HCT116 (cell line): Measurements from ENCODE around the gene OR11H7. TPM values are rescaled to one million over a fixed set of nuclear protein-coding genes. Genes with fewer than 3 reads are reported as not detected.

Experiments used
- ATAC-seq: fragments of 200-7000 bp; cut with Tn5 transposase; 2 replicates; pipeline ENCODE4 v1.9.1; 2020; ENCODE audit warnings: mild to moderate bottlenecking, moderate library complexity
- BruUV-seq: library from RNA; stranded (reverse); fragments of 400-500 nt; replicated peaks from 2 replicates; lab custom pipeline; 2021; lab: Mats Ljungman, UMichigan
- CTCF ChIA-PET: fragments of 300-600 bp; sonication (Branson Sonifier 250); formaldehyde crosslinking; loops from one replicate; lab custom pipeline; 2021; ENCODE audit warnings: antibody characterized with exemption; lab: Charles Lee
- POLR2A ChIA-PET: fragments of 300-600, 350-600 bp; sonication (Branson Sonifier 250); formaldehyde crosslinking; loops from one replicate; lab custom pipeline; 2021; ENCODE audit warnings: antibody characterized with exemption; lab: Charles Lee
- RAD21 ChIA-PET, 2 experiments: fragments of 300-600 bp; sonication (Branson Sonifier 250); formaldehyde crosslinking; loops; one replicate each; lab custom pipeline; 2023; ENCODE audit warnings: low total read pairs in 2 of 2; ENCODE audit not compliant: uncharacterized antibody in 2 of 2, unreplicated experiment in 2 of 2, low non-redundant PET in 1 of 2; lab: Charles Lee
- DNase-seq: peaks from one replicate; pipeline ENCODE4 v3.0.0-alpha.2; 2010; ENCODE audit warnings: low read depth, low spot score
- H2AFZ ChIP-seq: fragments of 200-600 bp; shearing (Covaris generic), sonication (generic); 2 replicates; pipeline ENCODE4 v1.6.1; 2017; ENCODE audit warnings: low read depth, mixed run types, mixed read lengths, antibody characterized with exemption, low read length; ENCODE audit not compliant: poor library complexity, severe bottlenecking
- H3K27ac ChIP-seq: 2 replicates; pipeline ENCODE4 v1.5.1; 2012; ENCODE audit warnings: low read depth, low read length
- H3K27me3 ChIP-seq: fragments of 200-600 bp; sonication (generic); 2 replicates; pipeline ENCODE4 v1.6.1; 2016; ENCODE audit warnings: mixed run types, low read length, mixed read lengths; ENCODE audit not compliant: insufficient read depth
- H3K36me3 ChIP-seq, 2 experiments: fragments of 200-500 bp in 1 of 2; fragments of 200-600 bp in 1 of 2; sonication (Bioruptor generic) in 1 of 2; sonication (generic) in 1 of 2; 2 replicates each; pipeline versions ENCODE4 v1.5.1 to v1.6.1; 2014 to 2016; ENCODE audit warnings: low read length in 2 of 2, inconsistent platforms in 1 of 2, mixed read lengths in 1 of 2, mixed run types in 1 of 2; ENCODE audit not compliant: insufficient read depth in 2 of 2, control insufficient read depth in 1 of 2
- H3K4me1 ChIP-seq, 2 experiments: fragments of 200-600 bp in 1 of 2; sonication (generic) in 1 of 2; 2 replicates each; pipeline versions ENCODE4 v1.5.1 to v1.6.1; 2012 to 2017; ENCODE audit warnings: low read length in 2 of 2, inconsistent platforms in 1 of 2, mild to moderate bottlenecking in 1 of 2, mixed read lengths in 1 of 2, mixed run types in 1 of 2, moderate library complexity in 1 of 2; ENCODE audit not compliant: insufficient read depth in 2 of 2, control insufficient read depth in 1 of 2
- H3K4me2 ChIP-seq: fragments of 200-600 bp; sonication (generic); 2 replicates; pipeline ENCODE4 v1.6.1; 2017; ENCODE audit warnings: mixed run types, low read length, mixed read lengths
- H3K4me3 ChIP-seq, 2 experiments: fragments of 200-600 bp in 1 of 2; sonication (generic) in 1 of 2; replicated peaks in 1 of 2; 2 replicates each; pipeline ENCODE4 v1.5.1; 2011 to 2016; ENCODE audit warnings: low read length in 2 of 2, control low read depth in 1 of 2, low read depth in 1 of 2, mild to moderate bottlenecking in 1 of 2, mixed read lengths in 1 of 2, mixed run types in 1 of 2
- H3K79me2 ChIP-seq: fragments of 200-600 bp; sonication (generic); 2 replicates; pipeline ENCODE4 v1.6.1; 2017; ENCODE audit warnings: mild to moderate bottlenecking, mixed run types, low read length, moderate library complexity, mixed read lengths; ENCODE audit not compliant: insufficient read depth
- H3K9ac ChIP-seq: fragments of 200-600 bp; sonication (generic); 2 replicates; pipeline ENCODE4 v1.6.1; 2016; ENCODE audit warnings: low read length, mixed read lengths
- H3K9me2 ChIP-seq: fragments of 200-600 bp; sonication (generic), shearing (Covaris generic); 2 replicates; pipeline ENCODE4 v1.6.1; 2017; ENCODE audit warnings: mixed run types, mild to moderate bottlenecking, moderate library complexity; ENCODE audit not compliant: insufficient read depth
- H3K9me3 ChIP-seq, 2 experiments: fragments of 200-500 bp in 1 of 2; fragments of 200-600 bp in 1 of 2; sonication (Bioruptor generic) in 1 of 2; sonication (generic) in 1 of 2; 2 replicates each; pipeline ENCODE4 v1.6.1; 2014 to 2017; ENCODE audit warnings: low read length in 2 of 2, mixed read lengths in 2 of 2, inconsistent platforms in 1 of 2, low read depth in 1 of 2, mild to moderate bottlenecking in 1 of 2, mixed run types in 1 of 2, moderate library complexity in 1 of 2; ENCODE audit not compliant: control insufficient read depth in 1 of 2, insufficient read depth in 1 of 2
- H4K20me1 ChIP-seq: fragments of 200-600 bp; sonication (generic), shearing (Covaris generic); 2 replicates; pipeline ENCODE4 v1.6.1; 2017; ENCODE audit warnings: mixed run types, mild to moderate bottlenecking, moderate library complexity; ENCODE audit not compliant: insufficient read depth
- ATF3 ChIP-seq: IDR thresholded peaks from 2 replicates; pipeline ENCODE4 v1.6.1; 2012
- CBX3 ChIP-seq: IDR thresholded peaks from 2 replicates; pipeline ENCODE4 v1.6.1; 2012; ENCODE audit warnings: low read depth
- CEBPB ChIP-seq: IDR thresholded peaks from 2 replicates; pipeline ENCODE4 v1.6.1; 2012; ENCODE audit warnings: low read depth
- EGR1 ChIP-seq: IDR thresholded peaks from 2 replicates; pipeline ENCODE4 v1.6.1; 2012; ENCODE audit warnings: low read depth
- ELF1 ChIP-seq: IDR thresholded peaks from 2 replicates; pipeline ENCODE4 v1.6.1; 2012; ENCODE audit warnings: low read depth, borderline replicate concordance
- EZH2 ChIP-seq: fragments of 200-600 bp; sonication (generic); IDR thresholded peaks from 2 replicates; pipeline ENCODE4 v1.6.1; 2017; ENCODE audit warnings: antibody characterized with exemption, mixed run types
- EZH2phosphoT487 ChIP-seq: fragments of 200-600 bp; IDR thresholded peaks from 2 replicates; pipeline ENCODE4 v1.6.1; 2018; ENCODE audit warnings: antibody characterized with exemption, borderline replicate concordance
- FOSL1 ChIP-seq: IDR thresholded peaks from 2 replicates; pipeline ENCODE4 v1.6.1; 2012; ENCODE audit warnings: low read depth
- JUND ChIP-seq: IDR thresholded peaks from 2 replicates; pipeline ENCODE4 v1.6.1; 2012
- MAX ChIP-seq: IDR thresholded peaks from 2 replicates; pipeline ENCODE4 v1.6.1; 2012
- POLR2A ChIP-seq: IDR thresholded peaks from 2 replicates; pipeline ENCODE4 v1.7.0; 2011; ENCODE audit warnings: borderline replicate concordance; ENCODE audit not compliant: insufficient read depth, insufficient read length; ENCODE audit errors: extremely low read depth
- POLR2AphosphoS5 ChIP-seq: IDR thresholded peaks from 2 replicates; pipeline ENCODE4 v1.6.1; 2011; ENCODE audit warnings: mild to moderate bottlenecking, low read depth, low read length, moderate library complexity
- RAD21 ChIP-seq: IDR thresholded peaks from 2 replicates; pipeline ENCODE4 v1.6.1; 2012; ENCODE audit warnings: low read depth, mild to moderate bottlenecking
- SIN3A ChIP-seq: IDR thresholded peaks from 2 replicates; pipeline ENCODE4 v1.6.1; 2012; ENCODE audit warnings: low read depth
- SP1 ChIP-seq: IDR thresholded peaks from 2 replicates; pipeline ENCODE4 v1.6.1; 2012; ENCODE audit warnings: low read depth
- YY1 ChIP-seq: IDR thresholded peaks from 2 replicates; pipeline ENCODE4 v1.6.1; 2011; ENCODE audit warnings: low read length, low read depth, moderate library complexity, mild to moderate bottlenecking; ENCODE audit not compliant: insufficient replicate concordance; ENCODE audit errors: extremely low read depth
- ZBTB33 ChIP-seq: IDR thresholded peaks from 2 replicates; pipeline ENCODE4 v1.6.1; 2011; ENCODE audit warnings: mild to moderate bottlenecking, low read length, moderate library complexity; ENCODE audit not compliant: insufficient replicate concordance; ENCODE audit errors: extremely low read depth
- ZFX ChIP-seq: fragments of 450-650 bp; IDR thresholded peaks from 2 replicates; pipeline ENCODE4 v1.6.1; 2017
- intact Hi-C: fragments of 100-400 bp; cut with micrococcal nuclease; formaldehyde crosslinking; loops from 2 replicates; pipeline ENCODE4 v1.10.0; 2022
- total RNA-seq: library from RNA; stranded (reverse); gene quantifications from one replicate; pipeline ENCODE4 v1.2.1, GENCODE V29; 2021; ENCODE audit not compliant: unreplicated experiment
- TF ChIP-seq, protein P1 (sequence below): IDR thresholded peaks from 2 replicates; pipeline ENCODE4 v1.6.1; 2012; ENCODE audit warnings: low read depth

The OR11H7 gene
- total RNA-seq, 1 experiment from 2014 or later: not detected

DNA sequence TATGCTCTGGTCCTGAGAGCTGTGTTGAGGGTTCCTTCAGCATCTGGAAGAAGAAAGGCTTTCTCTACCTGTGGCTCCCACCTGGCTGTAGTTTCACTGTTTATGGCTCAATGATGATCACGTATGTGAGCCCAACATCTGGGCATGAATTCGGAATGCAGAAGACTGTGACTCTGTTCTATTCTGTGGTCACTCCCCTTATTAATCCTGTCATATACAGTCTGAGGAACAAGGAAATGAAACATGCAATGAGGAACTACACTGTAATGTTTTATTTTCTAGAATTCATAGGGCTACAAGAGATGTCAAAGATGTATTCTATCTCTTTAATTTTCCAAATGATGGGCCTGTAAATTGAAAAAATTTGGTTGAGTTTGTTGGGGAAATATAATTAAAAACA, 48.9 kb upstream of the OR11H7 start:
- POLR2A ChIA-PET: no interaction called here
- no peak for ATAC-seq
- CTCF ChIA-PET: no interaction called here

More for the DNA sequence above, 48.9 kb upstream of the OR11H7 start:
- H3K9me2 ChIP-seq: no peaks in the 10 kb centered on the region
- no peak for TF ChIP-seq JUND
- TF ChIP-seq RAD21: no peak
- no peak for TF ChIP-seq ATF3
- TF ChIP-seq POLR2AphosphoS5: no peak
- TF ChIP-seq MAX: no peak
- TF ChIP-seq POLR2A: no peak
- TF ChIP-seq EZH2phosphoT487: no peak
- no peak for TF ChIP-seq EGR1
- no peak for TF ChIP-seq ZFX
- TF ChIP-seq, protein P1, sequence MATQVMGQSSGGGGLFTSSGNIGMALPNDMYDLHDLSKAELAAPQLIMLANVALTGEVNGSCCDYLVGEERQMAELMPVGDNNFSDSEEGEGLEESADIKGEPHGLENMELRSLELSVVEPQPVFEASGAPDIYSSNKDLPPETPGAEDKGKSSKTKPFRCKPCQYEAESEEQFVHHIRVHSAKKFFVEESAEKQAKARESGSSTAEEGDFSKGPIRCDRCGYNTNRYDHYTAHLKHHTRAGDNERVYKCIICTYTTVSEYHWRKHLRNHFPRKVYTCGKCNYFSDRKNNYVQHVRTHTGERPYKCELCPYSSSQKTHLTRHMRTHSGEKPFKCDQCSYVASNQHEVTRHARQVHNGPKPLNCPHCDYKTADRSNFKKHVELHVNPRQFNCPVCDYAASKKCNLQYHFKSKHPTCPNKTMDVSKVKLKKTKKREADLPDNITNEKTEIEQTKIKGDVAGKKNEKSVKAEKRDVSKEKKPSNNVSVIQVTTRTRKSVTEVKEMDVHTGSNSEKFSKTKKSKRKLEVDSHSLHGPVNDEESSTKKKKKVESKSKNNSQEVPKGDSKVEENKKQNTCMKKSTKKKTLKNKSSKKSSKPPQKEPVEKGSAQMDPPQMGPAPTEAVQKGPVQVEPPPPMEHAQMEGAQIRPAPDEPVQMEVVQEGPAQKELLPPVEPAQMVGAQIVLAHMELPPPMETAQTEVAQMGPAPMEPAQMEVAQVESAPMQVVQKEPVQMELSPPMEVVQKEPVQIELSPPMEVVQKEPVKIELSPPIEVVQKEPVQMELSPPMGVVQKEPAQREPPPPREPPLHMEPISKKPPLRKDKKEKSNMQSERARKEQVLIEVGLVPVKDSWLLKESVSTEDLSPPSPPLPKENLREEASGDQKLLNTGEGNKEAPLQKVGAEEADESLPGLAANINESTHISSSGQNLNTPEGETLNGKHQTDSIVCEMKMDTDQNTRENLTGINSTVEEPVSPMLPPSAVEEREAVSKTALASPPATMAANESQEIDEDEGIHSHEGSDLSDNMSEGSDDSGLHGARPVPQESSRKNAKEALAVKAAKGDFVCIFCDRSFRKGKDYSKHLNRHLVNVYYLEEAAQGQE: no peak
- TF ChIP-seq FOSL1: no peak
- TF ChIP-seq SIN3A: no peak
- TF ChIP-seq CBX3: no peak
- no peak for TF ChIP-seq SP1
- TF ChIP-seq ELF1: no peak
- TF ChIP-seq EZH2: no peak
- TF ChIP-seq YY1: no peak
- TF ChIP-seq CEBPB: no peak
- TF ChIP-seq ZBTB33: no peak
- no TSS peak for BruUV-seq
- H3K9me3 ChIP-seq: no peaks in the 10 kb centered on the region
- RAD21 ChIA-PET: no interaction called here
- H3K4me1 ChIP-seq: no peaks in the 10 kb centered on the region
- no peak overlapping the region for H3K4me2 ChIP-seq
- H3K9ac ChIP-seq: no peak overlapping the region
- no peak overlapping the region for H2AFZ ChIP-seq
- no peak overlapping the region for H3K27ac ChIP-seq
- intact Hi-C loops: no loop called here
- no peaks in the 10 kb centered on the region for H3K27me3 ChIP-seq
- no peaks in the 10 kb centered on the region for H3K79me2 ChIP-seq
- no peak for DNase-seq
- no peaks in the 10 kb centered on the region; the same call in 1 of the 2 replicates for H4K20me1 ChIP-seq
- H3K36me3 ChIP-seq: no peaks in the 10 kb centered on the region
- H3K4me3 ChIP-seq: no peak overlapping the region
